Type B pancreatic cell (in vitro differentiated cells): ENCODE data around the gene LAMC3. TPM values are rescaled to one million over a fixed set of nuclear protein-coding genes. Genes with fewer than 3 reads are reported as not detected.

ENCODE experiments used
- DNase-seq: peaks from one replicate; pipeline ENCODE4 v3.0.0; 2021; ENCODE audit warnings: mixed read lengths; ENCODE audit not compliant: unreplicated experiment; ENCODE audit errors: extremely low spot score
- H3K27ac Mint-ChIP-seq: 2 replicates; pipeline ENCODE4 v1.8.0; 2021; ENCODE audit warnings: mild to moderate bottlenecking, mixed read lengths
- H3K27me3 Mint-ChIP-seq: 2 replicates; pipeline ENCODE4 v1.8.0; 2021; ENCODE audit warnings: mixed read lengths
- H3K36me3 Mint-ChIP-seq: 2 replicates; pipeline ENCODE4 v1.8.0; 2021; ENCODE audit warnings: mixed read lengths
- H3K4me1 Mint-ChIP-seq: one replicate; pipeline ENCODE4 v1.8.0; 2021; ENCODE audit warnings: mixed read lengths; ENCODE audit not compliant: unreplicated experiment
- H3K4me3 Mint-ChIP-seq: 2 replicates; pipeline ENCODE4 v1.8.0; 2021; ENCODE audit warnings: mild to moderate bottlenecking, mixed read lengths
- H3K9me3 Mint-ChIP-seq: 2 replicates; pipeline ENCODE4 v1.8.0; 2021; ENCODE audit warnings: mixed read lengths
- total RNA-seq: library from RNA; stranded (reverse); gene quantifications from 2 replicates; pipeline ENCODE4 v1.2.1, GENCODE V29; 2021; ENCODE audit warnings: low replicate concordance
- TF ChIP-seq, protein P1 (sequence below): fragments of 200-600 bp; sonication (generic); conservative IDR thresholded peaks from 2 replicates; pipeline ENCODE4 v1.5.0; 2021; ENCODE audit warnings: antibody characterized with exemption, mild to moderate bottlenecking

The LAMC3 gene
- total RNA-seq, 1 donor from 2014 or later: 7.2 TPM

GRCh38 chr9:131125288-131126058 lies 116.5 kb downstream of the LAMC3 start, which contains the start of gene NUP214:
Gene NUP214 (plus strand): TSS chr9:131125586. CDS start chr9:131125705, 119 bp downstream.
- H3K4me3 Mint-ChIP-seq: peak within 1 kb of the TSS; percentile 94
- TF ChIP-seq, protein P1, sequence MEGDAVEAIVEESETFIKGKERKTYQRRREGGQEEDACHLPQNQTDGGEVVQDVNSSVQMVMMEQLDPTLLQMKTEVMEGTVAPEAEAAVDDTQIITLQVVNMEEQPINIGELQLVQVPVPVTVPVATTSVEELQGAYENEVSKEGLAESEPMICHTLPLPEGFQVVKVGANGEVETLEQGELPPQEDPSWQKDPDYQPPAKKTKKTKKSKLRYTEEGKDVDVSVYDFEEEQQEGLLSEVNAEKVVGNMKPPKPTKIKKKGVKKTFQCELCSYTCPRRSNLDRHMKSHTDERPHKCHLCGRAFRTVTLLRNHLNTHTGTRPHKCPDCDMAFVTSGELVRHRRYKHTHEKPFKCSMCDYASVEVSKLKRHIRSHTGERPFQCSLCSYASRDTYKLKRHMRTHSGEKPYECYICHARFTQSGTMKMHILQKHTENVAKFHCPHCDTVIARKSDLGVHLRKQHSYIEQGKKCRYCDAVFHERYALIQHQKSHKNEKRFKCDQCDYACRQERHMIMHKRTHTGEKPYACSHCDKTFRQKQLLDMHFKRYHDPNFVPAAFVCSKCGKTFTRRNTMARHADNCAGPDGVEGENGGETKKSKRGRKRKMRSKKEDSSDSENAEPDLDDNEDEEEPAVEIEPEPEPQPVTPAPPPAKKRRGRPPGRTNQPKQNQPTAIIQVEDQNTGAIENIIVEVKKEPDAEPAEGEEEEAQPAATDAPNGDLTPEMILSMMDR: no peak
- H3K4me1 Mint-ChIP-seq: peaks cover 20% of the 10 kb centered on the region
- peak within 1 kb of the TSS; percentile 99 for H3K27ac Mint-ChIP-seq
- peaks cover 21% of the 10 kb centered on the region for H3K36me3 Mint-ChIP-seq
- DNase-seq: peak; percentile 100
- no peaks in the 10 kb centered on the region for H3K9me3 Mint-ChIP-seq
- no peaks in the 10 kb centered on the region for H3K27me3 Mint-ChIP-seq

- DNase-seq: no peak
- Mint-ChIP-seq H3K4me3 (peak overlapping the region; percentile 94), H3K27me3 (no peaks in the 10 kb centered on the region), H3K9me3 (no peaks in the 10 kb centered on the region), H3K27ac (peak overlapping the region; percentile 99), H3K36me3 (peaks cover 21% of the 10 kb centered on the region), H3K4me1 (peaks cover 20% of the 10 kb centered on the region)
- TF ChIP-seq, protein P1: no peak
These were observed 117.1 kb downstream of the LAMC3 start for GRCh38 chr9:131126059-131126426.

DNA sequence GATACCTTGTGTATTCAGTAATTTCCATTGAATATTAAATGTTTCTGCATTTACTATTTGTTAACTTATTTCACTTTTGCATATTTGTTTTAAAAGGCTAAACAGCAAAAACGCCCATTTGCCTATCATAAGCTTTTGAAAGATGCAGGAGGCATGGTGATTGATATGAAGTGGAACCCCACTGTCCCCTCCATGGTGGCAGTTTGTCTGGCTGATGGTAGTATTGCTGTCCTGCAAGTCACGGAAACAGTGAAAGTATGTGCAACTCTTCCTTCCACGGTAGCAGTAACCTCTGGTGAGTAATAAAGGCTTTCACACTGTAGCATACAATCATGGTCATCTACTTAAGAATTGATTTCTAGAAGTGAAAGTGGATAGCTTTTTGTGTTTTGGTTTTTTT lies 120.2 kb downstream of the LAMC3 start:
- TF ChIP-seq, protein P1: no peak
- no peak overlapping the region for H3K4me3 Mint-ChIP-seq
- H3K4me1 Mint-ChIP-seq: peaks cover 20% of the 10 kb centered on the region
- H3K36me3 Mint-ChIP-seq: peaks cover 28% of the 10 kb centered on the region
- no peak for DNase-seq
- H3K9me3 Mint-ChIP-seq: no peaks in the 10 kb centered on the region
- no peak overlapping the region for H3K27ac Mint-ChIP-seq
- H3K27me3 Mint-ChIP-seq: no peaks in the 10 kb centered on the region

GRCh38 chr9:131138676-131139075 lies 129.7 kb downstream of the LAMC3 start:
- DNase-seq: no peak
- peaks cover 35% of the 10 kb centered on the region for H3K36me3 Mint-ChIP-seq
- H3K27me3 Mint-ChIP-seq: no peaks in the 10 kb centered on the region
- TF ChIP-seq, protein P1: no peak
- no peak overlapping the region for H3K27ac Mint-ChIP-seq
- H3K4me1 Mint-ChIP-seq: no peaks in the 10 kb centered on the region
- no peak overlapping the region for H3K4me3 Mint-ChIP-seq
- no peaks in the 10 kb centered on the region for H3K9me3 Mint-ChIP-seq

DNA sequence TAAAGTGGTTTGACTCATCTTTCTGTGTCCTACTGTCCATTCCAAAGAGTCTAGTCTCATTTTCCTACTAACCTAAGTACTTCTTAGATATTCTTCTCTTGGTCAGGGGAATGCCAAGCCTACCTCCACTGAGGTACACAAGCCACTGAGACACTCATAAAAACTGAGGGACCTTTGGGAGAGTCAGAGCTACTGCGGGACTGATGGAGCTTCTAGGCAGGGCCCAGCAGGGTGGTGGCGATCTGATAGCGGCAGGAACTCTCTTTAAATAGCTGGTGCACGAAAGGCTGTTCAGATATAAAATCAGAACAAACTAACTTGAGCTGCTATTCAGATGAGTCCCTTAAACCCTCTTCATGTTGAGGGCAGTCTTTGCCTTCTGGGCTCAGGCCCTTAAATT lies 131.1 kb downstream of the LAMC3 start:
- Mint-ChIP-seq H3K36me3 (peaks cover 36% of the 10 kb centered on the region), H3K27me3 (no peaks in the 10 kb centered on the region), H3K4me1 (no peaks in the 10 kb centered on the region), H3K27ac (no peak overlapping the region), H3K4me3 (no peak overlapping the region), H3K9me3 (no peaks in the 10 kb centered on the region)
- TF ChIP-seq, protein P1: no peak
- DNase-seq: no peak
